HEK293 (cell line): ENCODE results near the gene OR13J1.

Experiments
- TF ChIP-seq, protein P1 (sequence below): fragments of 450-650 bp; formaldehyde crosslinking; IDR thresholded peaks from 2 replicates; pipeline ENCODE4 v1.5.1; 2016; ENCODE audit warnings: missing biosample characterization, missing genetic modification characterization
- TF ChIP-seq, protein P2 (sequence below): fragments of 450-650 bp; formaldehyde crosslinking; IDR thresholded peaks from 2 replicates; pipeline ENCODE4 v1.5.1; 2016; ENCODE audit warnings: missing biosample characterization, missing genetic modification characterization

DNA sequence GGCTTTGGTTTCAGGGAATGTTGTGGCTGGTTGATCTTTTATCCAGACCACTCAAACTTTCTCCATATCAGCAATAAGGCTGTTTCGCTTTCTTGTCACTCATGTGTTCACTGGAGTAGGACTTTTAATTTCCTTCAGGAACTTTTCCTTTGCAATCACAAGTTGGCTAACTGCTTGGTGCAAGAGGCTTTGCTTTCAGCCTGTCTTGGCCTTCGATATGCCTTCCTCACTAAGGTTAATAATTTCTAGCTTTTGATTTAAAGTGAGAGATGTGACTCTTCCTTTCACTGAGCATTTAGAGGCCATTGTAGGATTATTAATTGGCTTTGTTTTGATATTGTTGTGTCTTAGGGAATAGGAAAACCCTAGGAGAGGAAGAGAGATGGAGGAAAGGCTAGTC, 28.8 kb upstream of the OR13J1 start:
- TF ChIP-seq, protein P1, sequence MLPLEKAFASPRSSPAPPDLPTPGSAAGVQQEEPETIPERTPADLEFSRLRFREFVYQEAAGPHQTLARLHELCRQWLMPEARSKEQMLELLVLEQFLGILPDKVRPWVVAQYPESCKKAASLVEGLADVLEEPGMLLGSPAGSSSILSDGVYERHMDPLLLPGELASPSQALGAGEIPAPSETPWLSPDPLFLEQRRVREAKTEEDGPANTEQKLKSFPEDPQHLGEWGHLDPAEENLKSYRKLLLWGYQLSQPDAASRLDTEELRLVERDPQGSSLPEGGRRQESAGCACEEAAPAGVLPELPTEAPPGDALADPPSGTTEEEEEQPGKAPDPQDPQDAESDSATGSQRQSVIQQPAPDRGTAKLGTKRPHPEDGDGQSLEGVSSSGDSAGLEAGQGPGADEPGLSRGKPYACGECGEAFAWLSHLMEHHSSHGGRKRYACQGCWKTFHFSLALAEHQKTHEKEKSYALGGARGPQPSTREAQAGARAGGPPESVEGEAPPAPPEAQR (tag by site-specific recombination), result no peak
- TF ChIP-seq, protein P2, sequence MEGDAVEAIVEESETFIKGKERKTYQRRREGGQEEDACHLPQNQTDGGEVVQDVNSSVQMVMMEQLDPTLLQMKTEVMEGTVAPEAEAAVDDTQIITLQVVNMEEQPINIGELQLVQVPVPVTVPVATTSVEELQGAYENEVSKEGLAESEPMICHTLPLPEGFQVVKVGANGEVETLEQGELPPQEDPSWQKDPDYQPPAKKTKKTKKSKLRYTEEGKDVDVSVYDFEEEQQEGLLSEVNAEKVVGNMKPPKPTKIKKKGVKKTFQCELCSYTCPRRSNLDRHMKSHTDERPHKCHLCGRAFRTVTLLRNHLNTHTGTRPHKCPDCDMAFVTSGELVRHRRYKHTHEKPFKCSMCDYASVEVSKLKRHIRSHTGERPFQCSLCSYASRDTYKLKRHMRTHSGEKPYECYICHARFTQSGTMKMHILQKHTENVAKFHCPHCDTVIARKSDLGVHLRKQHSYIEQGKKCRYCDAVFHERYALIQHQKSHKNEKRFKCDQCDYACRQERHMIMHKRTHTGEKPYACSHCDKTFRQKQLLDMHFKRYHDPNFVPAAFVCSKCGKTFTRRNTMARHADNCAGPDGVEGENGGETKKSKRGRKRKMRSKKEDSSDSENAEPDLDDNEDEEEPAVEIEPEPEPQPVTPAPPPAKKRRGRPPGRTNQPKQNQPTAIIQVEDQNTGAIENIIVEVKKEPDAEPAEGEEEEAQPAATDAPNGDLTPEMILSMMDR (tag by site-specific recombination), result no peak
